DMS53 (cell line): ENCODE results near the gene TXNDC16.

Experiments used
- DNase-seq: peaks from one replicate; lab custom pipeline; 2025; lab: John Stamatoyannopoulos, UW

Gene TXNDC16

GRCh38 chr14:52552063-52552988 lies at the start of gene TXNDC16, which contains the start of gene GPR137C:
Gene TXNDC16, minus strand, starts transcription at chr14:52552505. Its CDS starts 8,948 bp downstream, at chr14:52543557.
Gene GPR137C, plus strand, starts transcription at chr14:52552836. Its CDS starts 312 bp downstream, at chr14:52553148.
- peak; percentile 99 for DNase-seq

GRCh38 chr14:52599974-52600373 lies 47.7 kb upstream of the TXNDC16 start:
- no peak for DNase-seq

- no peak for DNase-seq
Measured at GRCh38 chr14:52598568-52598967, 46.3 kb upstream of the TXNDC16 start.

GRCh38 chr14:52596861-52597260 lies 44.6 kb upstream of the TXNDC16 start:
- no peak for DNase-seq

- DNase-seq = no peak
Measured at GRCh38 chr14:52596320-52596719, 44.0 kb upstream of the TXNDC16 start.

- no peak for DNase-seq
Measured at GRCh38 chr14:52590318-52590717, 38.0 kb upstream of the TXNDC16 start.

GRCh38 chr14:52589646-52590045 lies 37.3 kb upstream of the TXNDC16 start:
- peak; percentile 26 for DNase-seq

- peak; percentile 5 for DNase-seq
Measured at GRCh38 chr14:52583544-52583943, 31.2 kb upstream of the TXNDC16 start.

- no peak for DNase-seq
Measured at GRCh38 chr14:52575858-52576257, 23.6 kb upstream of the TXNDC16 start.

GRCh38 chr14:52568454-52568853 lies 16.1 kb upstream of the TXNDC16 start:
- DNase-seq = peak; percentile 14

- DNase-seq = peak; percentile 66
Measured at GRCh38 chr14:52563120-52563519, 10.8 kb upstream of the TXNDC16 start.

- DNase-seq = no peak
Measured at GRCh38 chr14:52558688-52559087, 6.4 kb upstream of the TXNDC16 start.

GRCh38 chr14:52553671-52554575 lies 1.6 kb upstream of the TXNDC16 start:
- DNase-seq = peak; percentile 90

GRCh38 chr14:52553002-52553670 lies 831 bp upstream of the TXNDC16 start:
- peak; percentile 77 for DNase-seq

- DNase-seq = peak; percentile 50
Measured at GRCh38 chr14:52551696-52552062, 626 bp downstream of the TXNDC16 start.

GRCh38 chr14:52551205-52551604 lies 1.1 kb downstream of the TXNDC16 start:
- DNase-seq = no peak

- no peak for DNase-seq
Measured at GRCh38 chr14:52550661-52551060, 1.6 kb downstream of the TXNDC16 start.

- no peak for DNase-seq
Measured at GRCh38 chr14:52547526-52547925, 4.8 kb downstream of the TXNDC16 start.

- no peak for DNase-seq
Measured at GRCh38 chr14:52547027-52547426, 5.3 kb downstream of the TXNDC16 start.

GRCh38 chr14:52546318-52546670 lies 6.0 kb downstream of the TXNDC16 start:
- no peak for DNase-seq

- DNase-seq = no peak
Measured at GRCh38 chr14:52545584-52546317, 6.6 kb downstream of the TXNDC16 start.
